ENCODE data around the gene RASGRP1.

GRCh38 chr15:38535491-38536200, 29.0 kb downstream of the RASGRP1 start:
- TF ChIP-seq E2F5 (CRISPR knock-in tag; IDR thresholded peaks at IDR 0.05) = no peak
- TF ChIP-seq CREB1 (CRISPR knock-in tag; IDR thresholded peaks at IDR 0.05) = no peak
